GM12878 (cell line): ENCODE data around the gene ANKRD34A. TPM values are rescaled to one million over a fixed set of nuclear protein-coding genes. Genes with fewer than 3 reads are reported as not detected.

Experiments used
- BACH1 ChIP-seq: fragments of 450-650 bp; IDR thresholded peaks from 2 replicates; pipeline ENCODE4 v1.6.1; 2017; ENCODE audit warnings: mild to moderate bottlenecking, borderline replicate concordance
- BHLHE40 ChIP-seq, 2 experiments: fragments of 450-650 bp in 1 of 2; IDR thresholded peaks; 2 replicates each; pipeline ENCODE4 v1.6.1; 2011 to 2017; ENCODE audit warnings: low read depth in 2 of 2, borderline replicate concordance in 1 of 2, improper control_type of control experiment in 1 of 2, low read length in 1 of 2, mild to moderate bottlenecking in 1 of 2
- IKZF2 ChIP-seq, 2 experiments: fragments of 450-650 bp; IDR thresholded peaks; 2 replicates each; pipeline ENCODE4 v1.6.1; 2017; ENCODE audit warnings: mild to moderate bottlenecking in 2 of 2, moderate library complexity in 2 of 2
- IRF4 ChIP-seq: IDR thresholded peaks from 2 replicates; pipeline ENCODE4 v1.6.1; 2011; ENCODE audit warnings: low read depth, low read length
- JUND ChIP-seq: IDR thresholded peaks from 2 replicates; pipeline ENCODE4 v1.6.1; 2012; ENCODE audit warnings: low read depth, mild to moderate bottlenecking, low read length, improper control_type of control experiment, moderate library complexity
- NBN ChIP-seq: fragments of 450-650 bp; IDR thresholded peaks from 2 replicates; pipeline ENCODE4 v1.6.1; 2016
- NFIC ChIP-seq: IDR thresholded peaks from 2 replicates; pipeline ENCODE4 v1.6.1; 2012; ENCODE audit warnings: low read depth, mild to moderate bottlenecking, inconsistent platforms, low read length, moderate library complexity
- NR2C1 ChIP-seq: fragments of 450-650 bp; IDR thresholded peaks from 2 replicates; pipeline ENCODE4 v1.6.1; 2017; ENCODE audit warnings: antibody characterized with exemption, mild to moderate bottlenecking, moderate library complexity
- YBX1 ChIP-seq: fragments of 450-650 bp; IDR thresholded peaks from 2 replicates; pipeline ENCODE4 v1.6.1; 2016; ENCODE audit warnings: antibody characterized with exemption
- polyA plus RNA-seq, 11 experiments: library from polyadenylated mRNA; depleted of rRNA in 4 of 11; unstranded in 6 of 11; stranded (reverse) in 5 of 11; fragments of >200 nt; fragmentation: Nextera tagmentation in 4 of 11; fragmentation: Illumina TruSeq in 1 of 11; extraction: Ambion mirVana in 4 of 11; extraction: Trizol in 1 of 11; gene quantifications; 1 replicate in 1 of 11; 2 replicates in 10 of 11; pipeline versions ENCODE4 v1.2.1 to v1.2.3, GENCODE V29; 2011 to 2016; ENCODE audit warnings: inconsistent platforms in 2 of 11, missing spikeins in 2 of 11, low read depth in 1 of 11
- total RNA-seq, 4 experiments: library from RNA; depleted of rRNA in 3 of 4; stranded (reverse); fragments of >200 nt in 3 of 4; fragmentation: Illumina TruSeq in 1 of 4; extraction: Trizol in 1 of 4; gene quantifications; 2 replicates each; pipeline versions ENCODE4 v1.2.1 to v1.2.3, GENCODE V29; 2013 to 2021
- TF ChIP-seq, protein P1 (sequence below): fragments of 450-650 bp; IDR thresholded peaks from 2 replicates; pipeline ENCODE4 v1.6.1; 2017; ENCODE audit warnings: mild to moderate bottlenecking, moderate library complexity

ANKRD34A gene
- total and polyA plus RNA-seq, 10 of the 15 experiments (the other 5 are each of a cell fraction or from before 2014, with no cell fraction given): 0.40 to 3.5 (median 1.6) TPM

DNA sequence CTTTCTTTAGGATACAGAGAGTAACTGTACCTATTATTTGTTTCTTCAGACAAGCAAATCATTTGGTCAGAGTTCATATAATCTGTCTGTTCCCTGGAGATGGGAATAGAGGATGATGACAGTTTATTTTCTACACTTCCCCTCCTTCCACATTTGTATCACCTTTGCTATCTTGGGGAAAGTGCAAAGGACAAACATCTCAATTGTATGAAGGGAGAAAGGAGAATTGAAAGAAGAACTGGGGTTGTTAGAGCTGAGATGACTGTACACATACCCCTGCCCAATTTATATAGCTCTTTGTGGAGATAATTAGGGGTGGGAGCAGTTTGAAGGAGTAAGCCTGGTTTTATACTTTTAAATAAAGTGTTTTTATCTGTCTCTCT lies 14.1 kb upstream of the ANKRD34A start (continued):
- TF ChIP-seq, protein P1, sequence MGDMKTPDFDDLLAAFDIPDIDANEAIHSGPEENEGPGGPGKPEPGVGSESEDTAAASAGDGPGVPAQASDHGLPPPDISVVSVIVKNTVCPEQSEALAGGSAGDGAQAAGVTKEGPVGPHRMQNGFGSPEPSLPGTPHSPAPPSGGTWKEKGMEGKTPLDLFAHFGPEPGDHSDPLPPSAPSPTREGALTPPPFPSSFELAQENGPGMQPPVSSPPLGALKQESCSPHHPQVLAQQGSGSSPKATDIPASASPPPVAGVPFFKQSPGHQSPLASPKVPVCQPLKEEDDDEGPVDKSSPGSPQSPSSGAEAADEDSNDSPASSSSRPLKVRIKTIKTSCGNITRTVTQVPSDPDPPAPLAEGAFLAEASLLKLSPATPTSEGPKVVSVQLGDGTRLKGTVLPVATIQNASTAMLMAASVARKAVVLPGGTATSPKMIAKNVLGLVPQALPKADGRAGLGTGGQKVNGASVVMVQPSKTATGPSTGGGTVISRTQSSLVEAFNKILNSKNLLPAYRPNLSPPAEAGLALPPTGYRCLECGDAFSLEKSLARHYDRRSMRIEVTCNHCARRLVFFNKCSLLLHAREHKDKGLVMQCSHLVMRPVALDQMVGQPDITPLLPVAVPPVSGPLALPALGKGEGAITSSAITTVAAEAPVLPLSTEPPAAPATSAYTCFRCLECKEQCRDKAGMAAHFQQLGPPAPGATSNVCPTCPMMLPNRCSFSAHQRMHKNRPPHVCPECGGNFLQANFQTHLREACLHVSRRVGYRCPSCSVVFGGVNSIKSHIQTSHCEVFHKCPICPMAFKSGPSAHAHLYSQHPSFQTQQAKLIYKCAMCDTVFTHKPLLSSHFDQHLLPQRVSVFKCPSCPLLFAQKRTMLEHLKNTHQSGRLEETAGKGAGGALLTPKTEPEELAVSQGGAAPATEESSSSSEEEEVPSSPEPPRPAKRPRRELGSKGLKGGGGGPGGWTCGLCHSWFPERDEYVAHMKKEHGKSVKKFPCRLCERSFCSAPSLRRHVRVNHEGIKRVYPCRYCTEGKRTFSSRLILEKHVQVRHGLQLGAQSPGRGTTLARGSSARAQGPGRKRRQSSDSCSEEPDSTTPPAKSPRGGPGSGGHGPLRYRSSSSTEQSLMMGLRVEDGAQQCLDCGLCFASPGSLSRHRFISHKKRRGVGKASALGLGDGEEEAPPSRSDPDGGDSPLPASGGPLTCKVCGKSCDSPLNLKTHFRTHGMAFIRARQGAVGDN: 0 out of 2 replicates have a peak, but pooled peaks have one; percentile 34
- TF ChIP-seq YBX1 (no peak), JUND (peak; percentile 61; the same call in 1 of the 2 replicates), NBN (no peak), IRF4 (peak; percentile 67; the same call in 1 of the 2 replicates), BHLHE40 (IDR thresholded peaks at IDR 0.05; ENCODE audit: borderline replicate concordance in 1 of 2, low read depth in 2 of 2, low read length in 1 of 2) (peak in 1 of 2 experiments; percentile 20; a peak in 1 of 4 replicates), NR2C1 (peak; percentile 42; the same call in 1 of the 2 replicates), BACH1 (peak; percentile 75; the same call in 1 of the 2 replicates), IKZF2 (IDR thresholded peaks at IDR 0.05) (peak; percentile 91 to 92), NFIC (0 out of 2 replicates have a peak, but pooled peaks have one; percentile 13)
